Fibroblast of lung (primary cell): Measurements from ENCODE around the gene NOTCH2. TPM values are rescaled to one million over a fixed set of nuclear protein-coding genes. Genes with fewer than 3 reads are reported as not detected.

Experiments used
- DNase-seq, 2 donors: peaks; one replicate each; pipeline versions ENCODE4 v3.0.0 to v3.0.0-alpha.2; 2010; ENCODE audit warnings: low read depth in 2 of 2
- H2AFZ ChIP-seq: 2 replicates; pipeline ENCODE4 v1.5.1; 2012; ENCODE audit warnings: low read length, control low read depth, inconsistent platforms
- H3K27ac ChIP-seq: 2 replicates; pipeline ENCODE4 v1.5.1; 2011; ENCODE audit warnings: low read length, control low read depth; ENCODE audit not compliant: insufficient read depth
- H3K27me3 ChIP-seq: 2 replicates; pipeline ENCODE4 v1.5.1; 2011; ENCODE audit warnings: mild to moderate bottlenecking, low read length; ENCODE audit not compliant: control insufficient read depth, insufficient read depth
- H3K36me3 ChIP-seq: 2 replicates; pipeline ENCODE4 v1.5.1; 2011; ENCODE audit warnings: low read length; ENCODE audit not compliant: control insufficient read depth, insufficient read depth
- H3K4me1 ChIP-seq: 2 replicates; pipeline ENCODE4 v1.5.1; 2011; ENCODE audit warnings: low read length; ENCODE audit not compliant: control insufficient read depth, insufficient read depth; ENCODE audit errors: extremely low read depth
- H3K4me2 ChIP-seq: 2 replicates; pipeline ENCODE4 v1.5.1; 2011; ENCODE audit warnings: low read length, control low read depth; ENCODE audit not compliant: insufficient read depth; ENCODE audit errors: extremely low read depth
- H3K4me3 ChIP-seq, 4 experiments: fragments of 200-600 bp in 1 of 4; sonication (generic) in 1 of 4; replicated peaks in 1 of 4; 2 replicates each; pipeline ENCODE4 v1.5.1; 2011 to 2016; ENCODE audit warnings: low read length in 4 of 4, low read depth in 3 of 4, mild to moderate bottlenecking in 3 of 4, control low read depth in 2 of 4, inconsistent platforms in 1 of 4, mixed read lengths in 1 of 4; ENCODE audit not compliant: insufficient read depth in 1 of 4; ENCODE audit errors: control extremely low read depth in 1 of 4
- H3K79me2 ChIP-seq: 2 replicates; pipeline ENCODE4 v1.5.1; 2012; ENCODE audit warnings: mild to moderate bottlenecking, low read length, inconsistent platforms; ENCODE audit not compliant: control insufficient read depth, insufficient read depth
- H3K9ac ChIP-seq: 2 replicates; pipeline ENCODE4 v1.5.1; 2011; ENCODE audit warnings: mild to moderate bottlenecking, low read length, control low read depth; ENCODE audit not compliant: insufficient read depth
- H3K9me3 ChIP-seq: 2 replicates; pipeline ENCODE4 v1.5.1; 2012; ENCODE audit warnings: low read depth, low read length; ENCODE audit not compliant: control insufficient read depth, insufficient read depth
- H4K20me1 ChIP-seq: 2 replicates; pipeline ENCODE4 v1.5.1; 2011; ENCODE audit warnings: low read length; ENCODE audit not compliant: control insufficient read depth, insufficient read depth; ENCODE audit errors: extremely low read depth
- CTCF ChIP-seq, 2 donors: IDR thresholded peaks in 1 of 2; conservative IDR thresholded peaks in 1 of 2; 1 replicate in 1 of 2; 2 replicates in 1 of 2; pipeline ENCODE4 v1.5.1; 2011 to 2012; ENCODE audit warnings: low read length in 2 of 2, control low read depth in 1 of 2, inconsistent platforms in 1 of 2, low read depth in 1 of 2, mild to moderate bottlenecking in 1 of 2
- EZH2 ChIP-seq: IDR thresholded peaks from 2 replicates; pipeline ENCODE4 v1.5.1; 2012; ENCODE audit warnings: low read length, control low read depth, mild to moderate bottlenecking; ENCODE audit errors: missing control alignments
- polyA plus RNA-seq, 2 donors: library from polyadenylated mRNA; depleted of rRNA in 1 of 2; stranded (reverse) in 1 of 2; unstranded in 1 of 2; fragments of >200 nt; gene quantifications; 2 replicates each; pipeline ENCODE4 v1.2.1, GENCODE V29; 2011 to 2012; ENCODE audit warnings: missing spikeins in 1 of 2
- total RNA-seq: library from RNA; depleted of rRNA; stranded (reverse); fragments of >200 nt; gene quantifications from 2 replicates; pipeline ENCODE4 v1.2.1, GENCODE V29; 2014

Gene NOTCH2
- total and polyA plus RNA-seq, 2 donors (not counting 1 experiment from before 2014, with no cell fraction given), result 86.3 to 204 TPM

- no peak overlapping the region for H3K9ac ChIP-seq
- H3K4me2 ChIP-seq, result no peak overlapping the region
- H3K27me3 ChIP-seq, result no peaks in the 10 kb centered on the region
- H3K36me3 ChIP-seq, result peaks cover 18% of the 10 kb centered on the region
- no peak overlapping the region for H3K4me3 ChIP-seq
- TF ChIP-seq CTCF (conservative IDR thresholded peaks at IDR 0.05 in 1 of 2, IDR thresholded peaks at IDR 0.05 in 1 of 2; ENCODE audit: low read depth in 1 of 2, low read length in 2 of 2) (no peak), EZH2 (no peak)
- no peaks in the 10 kb centered on the region for H3K9me3 ChIP-seq
- H3K79me2 ChIP-seq, result no peaks in the 10 kb centered on the region
- DNase-seq, result no peak
- no peak overlapping the region for H2AFZ ChIP-seq
- H4K20me1 ChIP-seq, result no peaks in the 10 kb centered on the region
- H3K4me1 ChIP-seq, result no peaks in the 10 kb centered on the region
- no peak overlapping the region for H3K27ac ChIP-seq
These were observed 156.5 kb downstream of the NOTCH2 start for GRCh38 chr1:119912963-119913362.

- no peak for TF ChIP-seq CTCF (conservative IDR thresholded peaks at IDR 0.05 in 1 of 2, IDR thresholded peaks at IDR 0.05 in 1 of 2; ENCODE audit: low read depth in 1 of 2, low read length in 2 of 2)
- TF ChIP-seq EZH2, result no peak
- no peak overlapping the region for H3K4me2 ChIP-seq
- H3K4me1 ChIP-seq, result no peaks in the 10 kb centered on the region
- DNase-seq, result no peak
- H3K27me3 ChIP-seq, result no peaks in the 10 kb centered on the region
- no peaks in the 10 kb centered on the region for H3K79me2 ChIP-seq
- H3K9ac ChIP-seq, result no peak overlapping the region
- H3K4me3 ChIP-seq, result no peak overlapping the region
- no peaks in the 10 kb centered on the region for H3K9me3 ChIP-seq
- no peak overlapping the region for H2AFZ ChIP-seq
- no peaks in the 10 kb centered on the region for H4K20me1 ChIP-seq
- no peak overlapping the region for H3K27ac ChIP-seq
- peaks cover 16% of the 10 kb centered on the region for H3K36me3 ChIP-seq
These were observed 157.7 kb downstream of the NOTCH2 start for GRCh38 chr1:119911775-119912174.

- Histone ChIP-seq H3K4me3 (no peak overlapping the region), H3K9ac (no peak overlapping the region), H4K20me1 (no peaks in the 10 kb centered on the region), H3K27me3 (no peaks in the 10 kb centered on the region), H3K4me1 (no peaks in the 10 kb centered on the region), H3K9me3 (no peaks in the 10 kb centered on the region), H3K27ac (no peak overlapping the region), H2AFZ (no peak overlapping the region), H3K4me2 (no peak overlapping the region), H3K79me2 (no peaks in the 10 kb centered on the region), H3K36me3 (peaks cover 7% of the 10 kb centered on the region)
- TF ChIP-seq EZH2, result no peak
- TF ChIP-seq CTCF (conservative IDR thresholded peaks at IDR 0.05 in 1 of 2, IDR thresholded peaks at IDR 0.05 in 1 of 2; ENCODE audit: low read depth in 1 of 2, low read length in 2 of 2), result no peak
- no peak for DNase-seq
These were observed 158.8 kb downstream of the NOTCH2 start for GRCh38 chr1:119910618-119911017.
